Peyer's patch (tissue), 4 donors: ENCODE measurements around the gene CRACR2A.

Experiments
- CTCF ChIP-seq, 6 experiments: fragments of 450-650 bp in 4 of 6; fragments of 200-600 bp in 2 of 6; sonication (generic) in 1 of 6; IDR thresholded peaks; one replicate each; pipeline ENCODE4 v1.5.1; 2017 to 2019; ENCODE audit warnings: antibody characterized with exemption in 6 of 6, mild to moderate bottlenecking in 3 of 6, moderate library complexity in 1 of 6
- POLR2A ChIP-seq, 2 donors: fragments of 450-650 bp; IDR thresholded peaks; one replicate each; pipeline ENCODE4 v1.5.1; 2017; ENCODE audit warnings: antibody characterized with exemption in 2 of 2, mild to moderate bottlenecking in 2 of 2, moderate library complexity in 2 of 2

- TF ChIP-seq CTCF (IDR thresholded peaks at IDR 0.05) (no peak), POLR2A (IDR thresholded peaks at IDR 0.05) (no peak)
Observed at GRCh38 chr12:3683670-3684069, 69.2 kb downstream of the CRACR2A start.
